H9 (cell line): Measurements from ENCODE around the gene GNPAT. TPM values are rescaled to one million over a fixed set of nuclear protein-coding genes. Genes with fewer than 3 reads are reported as not detected.

ENCODE experiments used
- DNase-seq: peaks from one replicate; pipeline ENCODE4 v3.0.0-alpha.2; 2017
- H2AFZ ChIP-seq: one replicate; pipeline ENCODE4 v1.6.1; 2013; ENCODE audit warnings: mild to moderate bottlenecking, low read length, control low read depth, moderate library complexity
- H2AK5ac ChIP-seq: 2 replicates; pipeline ENCODE4 v1.6.1; 2013; ENCODE audit warnings: low read length, control low read depth, mixed read lengths; ENCODE audit not compliant: insufficient read length
- H2BK120ac ChIP-seq: one replicate; pipeline ENCODE4 v1.6.1; 2013; ENCODE audit warnings: low read depth, mild to moderate bottlenecking, low read length, control low read depth, inconsistent platforms; ENCODE audit not compliant: poor library complexity, severe bottlenecking
- H2BK12ac ChIP-seq: 2 replicates; pipeline ENCODE4 v1.6.1; 2013; ENCODE audit warnings: low read length, control low read depth, mixed read lengths, low read depth; ENCODE audit not compliant: insufficient read length
- H2BK15ac ChIP-seq: 2 replicates; pipeline ENCODE4 v1.6.1; 2013; ENCODE audit warnings: low read depth, low read length, control low read depth
- H2BK20ac ChIP-seq: one replicate; pipeline ENCODE4 v1.6.1; 2013; ENCODE audit warnings: low read depth, mild to moderate bottlenecking, low read length, control low read depth, inconsistent platforms; ENCODE audit not compliant: poor library complexity, severe bottlenecking
- H2BK5ac ChIP-seq: 2 replicates; pipeline ENCODE4 v1.6.1; 2013; ENCODE audit warnings: low read length, control low read depth, mixed read lengths; ENCODE audit not compliant: insufficient read length
- H3K14ac ChIP-seq: 2 replicates; pipeline ENCODE4 v1.6.1; 2013; ENCODE audit warnings: low read length, control low read depth; ENCODE audit not compliant: insufficient read depth
- H3K18ac ChIP-seq: 2 replicates; pipeline ENCODE4 v1.6.1; 2013; ENCODE audit warnings: low read depth, mild to moderate bottlenecking, mixed read lengths, low read length, control low read depth; ENCODE audit not compliant: insufficient read length
- H3K23ac ChIP-seq: 2 replicates; pipeline ENCODE4 v1.6.1; 2013; ENCODE audit warnings: low read length, control low read depth, mixed read lengths, low read depth; ENCODE audit not compliant: insufficient read length
- H3K23me2 ChIP-seq: 2 replicates; pipeline ENCODE4 v1.6.1; 2013; ENCODE audit warnings: low read depth, mild to moderate bottlenecking, mixed read lengths, low read length, control low read depth; ENCODE audit not compliant: insufficient read length, poor library complexity, severe bottlenecking
- H3K27ac ChIP-seq: 2 replicates; pipeline ENCODE4 v1.5.1; 2013; ENCODE audit warnings: low read length, control low read depth, mixed read lengths, low read depth; ENCODE audit not compliant: insufficient read length
- H3K27me3 ChIP-seq: 2 replicates; pipeline ENCODE4 v1.6.1; 2013; ENCODE audit warnings: low read length, control low read depth, inconsistent platforms; ENCODE audit not compliant: insufficient read depth
- H3K4ac ChIP-seq: 2 replicates; pipeline ENCODE4 v1.6.1; 2013; ENCODE audit warnings: low read depth, mild to moderate bottlenecking, control low read depth, inconsistent platforms, low read length, moderate library complexity
- H3K4me1 ChIP-seq: 2 replicates; pipeline ENCODE4 v1.6.1; 2013; ENCODE audit warnings: low read length, control low read depth, inconsistent platforms; ENCODE audit not compliant: insufficient read depth
- H3K4me2 ChIP-seq: 2 replicates; pipeline ENCODE4 v1.6.1; 2013; ENCODE audit warnings: low read length, control low read depth, mixed read lengths; ENCODE audit not compliant: insufficient read length, insufficient read depth
- H3K56ac ChIP-seq: 2 replicates; pipeline ENCODE4 v1.6.1; 2013; ENCODE audit warnings: low read depth, mild to moderate bottlenecking, mixed read lengths, low read length, control low read depth; ENCODE audit not compliant: insufficient read length
- H3K79me1 ChIP-seq: 2 replicates; pipeline ENCODE4 v1.6.1; 2013; ENCODE audit warnings: low read depth, mild to moderate bottlenecking, moderate library complexity, low read length, control low read depth, inconsistent platforms; ENCODE audit not compliant: insufficient read depth, poor library complexity, severe bottlenecking
- H3K79me2 ChIP-seq: 2 replicates; pipeline ENCODE4 v1.6.1; 2013; ENCODE audit warnings: low read length, control low read depth, inconsistent platforms; ENCODE audit not compliant: insufficient read depth
- H3K9ac ChIP-seq: 2 replicates; pipeline ENCODE4 v1.6.1; 2013; ENCODE audit warnings: low read length, control low read depth, mixed read lengths; ENCODE audit not compliant: insufficient read length; ENCODE audit errors: extremely low read depth
- H3K9me3 ChIP-seq: one replicate; pipeline ENCODE4 v1.6.1; 2013; ENCODE audit warnings: low read depth, low read length, inconsistent platforms; ENCODE audit not compliant: control insufficient read depth
- H3T11ph ChIP-seq: one replicate; pipeline ENCODE4 v1.6.1; 2013; ENCODE audit warnings: mild to moderate bottlenecking, low read length, control low read depth, inconsistent platforms
- H4K20me1 ChIP-seq: one replicate; pipeline ENCODE4 v1.6.1; 2013; ENCODE audit not compliant: control insufficient read depth, insufficient read length, insufficient read depth
- H4K5ac ChIP-seq: 2 replicates; pipeline ENCODE4 v1.6.1; 2013; ENCODE audit warnings: low read depth, mild to moderate bottlenecking, mixed read lengths, low read length, control low read depth; ENCODE audit not compliant: insufficient read length
- H4K8ac ChIP-seq: replicated peaks from 2 replicates; pipeline ENCODE4 v1.6.1; 2013; ENCODE audit warnings: low read length, control low read depth, mixed read lengths, low read depth; ENCODE audit not compliant: insufficient read length
- H4K91ac ChIP-seq: 2 replicates; pipeline ENCODE4 v1.6.1; 2013; ENCODE audit warnings: low read depth, mild to moderate bottlenecking, moderate library complexity, mixed read lengths, low read length, control low read depth; ENCODE audit not compliant: insufficient read length
- H3K27ac Mint-ChIP-seq, 3 experiments: 2 replicates in 2 of 3; 3 replicates in 1 of 3; pipeline ENCODE4 v1.8.0; 2020 to 2021; ENCODE audit warnings: mixed read lengths in 3 of 3, mild to moderate bottlenecking in 1 of 3, moderate library complexity in 1 of 3
- H3K27me3 Mint-ChIP-seq: 2 replicates; pipeline ENCODE4 v1.8.0; 2021; ENCODE audit warnings: low read depth, mild to moderate bottlenecking, moderate library complexity, mixed read lengths
- H3K36me3 Mint-ChIP-seq, 3 experiments: 2 replicates in 2 of 3; 3 replicates in 1 of 3; pipeline ENCODE4 v1.8.0; 2020 to 2021; ENCODE audit warnings: low read depth in 3 of 3, mixed read lengths in 3 of 3; ENCODE audit not compliant: insufficient read depth in 1 of 3
- H3K4me1 Mint-ChIP-seq, 2 experiments: 2 replicates each; pipeline ENCODE4 v1.8.0; 2020; ENCODE audit warnings: mixed read lengths in 2 of 2
- H3K4me3 Mint-ChIP-seq, 2 experiments: 2 replicates in 1 of 2; 3 replicates in 1 of 2; pipeline ENCODE4 v1.8.0; 2020 to 2021; ENCODE audit warnings: mild to moderate bottlenecking in 2 of 2, mixed read lengths in 2 of 2, moderate library complexity in 1 of 2
- H3K9me3 Mint-ChIP-seq, 2 experiments: 2 replicates in 1 of 2; 3 replicates in 1 of 2; pipeline ENCODE4 v1.8.0; 2020; ENCODE audit warnings: mild to moderate bottlenecking in 2 of 2, mixed read lengths in 2 of 2, moderate library complexity in 1 of 2
- CTCF ChIP-seq: fragments of 200-600 bp; sonication (generic); conservative IDR thresholded peaks from 3 replicates; pipeline ENCODE4 v1.8.0; 2021; ENCODE audit warnings: antibody characterized with exemption, mild to moderate bottlenecking
- WGBS: extraction: QIAGEN DNeasy Blood & Tissue Kit; methylation state at CpG from one replicate; pipeline ENCODE4 v1.1.7; 2013; ENCODE audit warnings: missing lambda C conversion rate, low lambda C conversion rate, mixed read lengths; ENCODE audit not compliant: insufficient read length; ENCODE audit errors: extremely low coverage; 5-methylcytosine and 5-hydroxymethylcytosine counted together
- total RNA-seq: library from RNA; stranded (reverse); gene quantifications from 2 replicates; pipeline ENCODE4 v1.2.1, GENCODE V29; 2021

GNPAT gene
- total RNA-seq, 1 experiment from 2014 or later = 38.1 TPM

GRCh38 chr1:231213831-231214573 is 27.0 kb upstream of the GNPAT start:
- peaks cover 99% of the 10 kb centered on the region for H3K27me3 Mint-ChIP-seq
- no peak overlapping the region for H3K27ac ChIP-seq

More at GRCh38 chr1:231213831-231214573, 27.0 kb upstream of the GNPAT start:
- Mint-ChIP-seq H3K4me1 (peaks cover 27 to 35% of the 10 kb centered on the region in 2 experiments), H3K9me3 (no peaks in the 10 kb centered on the region; a peak in 2 of 5 replicates), H3K36me3 (no peaks in the 10 kb centered on the region), H3K4me3 (no peak overlapping the region), H3K27ac (no peak overlapping the region; a peak in 1 of 7 replicates)
- Histone ChIP-seq H3K56ac (no peak overlapping the region), H3K9ac (no peak overlapping the region), H4K5ac (no peak overlapping the region), H3K4me1 (no peaks in the 10 kb centered on the region), H3K9me3 (no peaks in the 10 kb centered on the region), H3K27me3 (peaks cover 53% of the 10 kb centered on the region), H3K23ac (no peak overlapping the region), H4K91ac (no peak overlapping the region), H3K23me2 (no peaks in the 10 kb centered on the region), H3K4me2 (no peak overlapping the region), H3K79me1 (no peaks in the 10 kb centered on the region), H3T11ph (no peak overlapping the region), H3K14ac (no peak overlapping the region; the same call in 1 of the 2 replicates), H4K8ac (no peak overlapping the region), H4K20me1 (no peaks in the 10 kb centered on the region), H2BK12ac (no peak overlapping the region), H3K18ac (no peak overlapping the region), H2BK120ac (no peak overlapping the region), H3K79me2 (no peaks in the 10 kb centered on the region), H2BK5ac (no peak overlapping the region), H2AK5ac (no peak overlapping the region), H2BK15ac (no peak overlapping the region), H3K4ac (no peak overlapping the region), H2AFZ (no peak overlapping the region), H2BK20ac (no peak overlapping the region)
- no peak for DNase-seq
- TF ChIP-seq CTCF = no peak
- WGBS = no CpG with 5 or more reads among the region's 22 CpGs
